ENCODE data around the gene DCUN1D4.
"Not testable (repeated sequence)": the region's sequence is repeated elsewhere in the genome, so short reads cannot be mapped to it uniquely, and the experiment has no call there.

DCUN1D4 gene

DNA sequence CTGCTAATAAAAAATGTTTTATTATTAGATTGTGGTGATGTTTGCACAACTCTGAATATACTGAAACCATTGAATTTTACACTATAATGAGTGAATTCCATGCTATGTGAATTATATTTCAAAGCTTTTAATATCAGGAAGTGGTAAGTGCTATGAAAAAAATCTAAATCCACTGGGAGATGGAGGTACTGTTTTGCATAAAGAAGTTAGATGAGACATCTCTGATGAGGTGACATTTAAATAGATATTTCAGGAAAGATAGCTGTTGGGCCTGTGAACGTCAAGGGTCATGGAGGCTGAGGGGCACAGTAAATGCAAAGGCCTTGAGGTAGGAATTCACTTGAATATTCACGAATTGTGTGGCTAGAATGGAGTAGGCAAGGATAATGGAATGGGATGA, 12.3 kb downstream of the DCUN1D4 start:
- DNase-seq = no peak

DNA sequence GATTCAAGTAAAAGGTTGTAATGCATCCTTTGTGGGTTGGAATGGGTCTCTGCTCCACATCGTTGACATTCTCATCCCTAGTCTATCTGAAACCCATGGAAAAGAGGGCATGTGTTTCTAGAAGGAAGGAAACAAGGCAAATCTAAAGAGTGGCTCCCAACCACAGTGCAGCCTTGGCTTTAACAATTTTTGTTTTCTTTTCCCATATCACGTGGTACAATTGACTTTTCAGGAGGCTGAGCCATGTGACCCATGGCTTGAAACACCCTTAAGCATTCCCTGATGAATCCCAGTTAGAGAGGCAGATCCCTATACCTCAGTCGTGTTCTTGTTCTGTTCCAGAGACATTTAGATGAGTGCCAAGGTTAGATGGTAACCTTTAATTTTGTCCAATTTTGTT, 12.8 kb downstream of the DCUN1D4 start:
- DNase-seq = no peak

DNA sequence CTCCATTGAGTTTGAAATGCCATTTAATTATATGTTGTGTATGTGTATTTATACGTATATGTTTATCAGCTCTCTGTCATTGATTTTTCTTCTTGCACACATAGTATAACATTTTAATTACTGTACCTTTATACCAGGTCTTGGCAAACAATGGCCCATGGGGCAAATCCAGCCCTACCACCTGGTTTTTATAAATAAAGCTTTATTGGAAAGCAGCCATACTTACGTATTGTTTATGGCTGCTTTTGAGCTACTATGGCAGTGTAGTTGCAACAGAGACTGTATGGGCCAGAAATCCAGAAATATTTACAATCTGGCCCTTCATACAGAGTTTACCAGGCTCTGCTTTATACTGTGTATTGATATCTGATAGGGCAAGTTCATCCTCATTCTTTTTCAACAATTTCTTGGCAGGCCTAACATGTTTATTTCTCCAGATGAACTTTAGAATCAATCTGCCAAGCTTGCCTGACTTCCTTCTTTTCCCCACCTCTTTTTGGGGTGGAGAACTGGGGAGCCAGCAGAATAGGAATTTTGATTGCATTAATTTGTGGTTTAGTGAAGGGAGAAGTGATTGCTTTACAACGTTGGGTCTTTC, 15.8 kb downstream of the DCUN1D4 start:
- no peak for DNase-seq

DNA sequence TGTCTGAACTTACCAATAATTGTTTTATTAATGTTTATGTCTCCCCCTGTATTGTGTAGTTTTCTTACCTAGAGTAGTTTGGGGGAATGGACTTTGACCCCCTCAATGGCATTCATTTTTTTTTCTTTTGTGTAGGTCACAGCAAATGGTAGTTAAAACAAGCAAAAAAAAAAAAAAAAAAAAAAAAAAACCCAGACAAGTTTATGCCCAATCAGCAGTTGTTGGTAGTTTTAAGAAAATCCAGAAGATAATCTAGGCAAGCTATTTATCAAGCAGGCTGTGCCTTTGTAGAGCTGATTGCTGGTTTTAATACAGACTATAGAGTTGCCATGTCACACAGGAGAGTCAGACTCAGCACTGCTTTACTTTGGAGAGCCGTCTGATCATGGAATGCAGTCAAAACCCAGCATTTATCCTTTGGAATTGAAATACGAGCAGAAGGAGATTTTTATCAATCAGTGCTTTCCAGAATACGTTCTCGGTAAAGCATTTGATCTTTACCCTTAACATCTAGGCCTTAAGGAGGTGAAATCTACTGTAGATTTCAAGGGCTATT, 16.6 kb downstream of the DCUN1D4 start:
- DNase-seq = no peak

DNA sequence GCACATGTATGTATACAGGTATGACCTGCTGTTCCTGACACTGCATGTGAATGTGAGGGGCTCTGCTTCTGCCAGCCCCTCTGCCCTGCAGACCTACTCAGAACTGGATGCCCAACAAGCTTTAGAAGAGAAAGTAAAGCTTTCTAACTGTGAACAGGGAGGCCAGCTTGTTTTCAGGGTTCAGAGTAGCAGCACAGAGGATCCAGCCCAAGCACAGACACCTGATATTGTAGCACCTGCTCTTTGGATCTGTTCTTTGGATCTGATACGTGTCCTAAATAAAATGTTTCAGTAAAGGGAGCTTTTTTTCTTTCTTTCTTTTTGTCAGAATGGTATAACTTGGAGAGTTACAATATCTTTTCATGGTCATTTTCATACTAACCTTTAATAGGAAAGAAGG, 19.2 kb downstream of the DCUN1D4 start:
- DNase-seq = no peak

DNA sequence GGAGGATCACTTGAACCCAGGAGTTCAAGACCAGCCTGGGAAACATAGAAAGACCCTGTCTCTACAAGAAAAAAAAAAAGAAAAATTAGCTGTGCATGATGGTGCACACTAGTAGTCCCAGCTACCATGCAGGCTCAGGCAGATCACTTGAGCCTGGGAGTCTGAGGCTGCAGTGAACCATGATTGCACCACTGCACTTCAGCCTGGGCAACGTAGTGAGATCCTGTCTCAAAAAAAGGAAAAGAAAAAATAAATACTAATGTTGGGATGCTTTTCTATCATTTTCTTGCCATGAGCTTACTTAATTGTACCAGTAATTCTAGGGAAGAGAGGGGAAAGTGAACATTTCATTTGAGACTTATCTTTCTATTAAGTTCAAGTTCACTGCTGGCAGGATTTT, 19.8 kb downstream of the DCUN1D4 start:
- DNase-seq = no peak

DNA sequence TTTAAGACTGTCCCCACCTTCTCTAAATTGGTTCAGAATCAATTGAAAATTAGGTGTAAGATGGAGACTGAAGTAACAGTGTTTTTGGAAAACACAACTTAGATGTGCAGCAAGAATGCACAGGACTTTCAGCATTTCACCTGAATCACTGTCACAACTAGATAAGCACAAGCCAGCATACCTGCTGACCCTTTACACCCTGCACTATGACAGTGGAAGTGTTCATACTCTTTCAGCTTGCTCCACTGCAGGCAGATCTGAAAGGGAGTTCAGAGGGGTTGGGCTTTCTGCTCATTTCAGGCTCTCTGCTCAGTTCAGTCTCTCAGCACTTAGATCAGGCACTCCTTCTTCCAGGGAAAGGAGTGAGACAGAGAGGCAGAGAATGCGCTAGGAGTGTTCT, 22.8 kb downstream of the DCUN1D4 start:
- no peak for DNase-seq

DNA sequence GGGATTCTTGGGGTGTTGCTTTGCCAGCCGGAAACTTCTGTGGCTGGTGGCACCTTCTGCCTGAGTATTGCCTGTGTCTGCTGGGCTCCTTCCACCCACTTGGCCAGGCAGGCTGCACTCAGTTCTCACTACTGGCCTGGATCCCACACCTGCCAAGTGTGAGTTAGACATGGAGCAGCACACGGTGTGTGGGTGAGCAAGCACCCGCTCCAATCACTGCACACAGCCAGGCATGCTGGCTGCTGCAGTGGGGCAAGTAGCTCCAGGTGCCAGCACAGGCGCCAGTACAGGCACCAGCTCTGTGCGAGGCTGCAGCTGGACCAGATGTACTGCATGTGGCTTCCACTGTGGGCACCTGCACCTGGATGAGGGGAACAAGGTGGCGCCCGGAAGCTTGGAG, 23.9 kb downstream of the DCUN1D4 start:
- DNase-seq = no peak

DNA sequence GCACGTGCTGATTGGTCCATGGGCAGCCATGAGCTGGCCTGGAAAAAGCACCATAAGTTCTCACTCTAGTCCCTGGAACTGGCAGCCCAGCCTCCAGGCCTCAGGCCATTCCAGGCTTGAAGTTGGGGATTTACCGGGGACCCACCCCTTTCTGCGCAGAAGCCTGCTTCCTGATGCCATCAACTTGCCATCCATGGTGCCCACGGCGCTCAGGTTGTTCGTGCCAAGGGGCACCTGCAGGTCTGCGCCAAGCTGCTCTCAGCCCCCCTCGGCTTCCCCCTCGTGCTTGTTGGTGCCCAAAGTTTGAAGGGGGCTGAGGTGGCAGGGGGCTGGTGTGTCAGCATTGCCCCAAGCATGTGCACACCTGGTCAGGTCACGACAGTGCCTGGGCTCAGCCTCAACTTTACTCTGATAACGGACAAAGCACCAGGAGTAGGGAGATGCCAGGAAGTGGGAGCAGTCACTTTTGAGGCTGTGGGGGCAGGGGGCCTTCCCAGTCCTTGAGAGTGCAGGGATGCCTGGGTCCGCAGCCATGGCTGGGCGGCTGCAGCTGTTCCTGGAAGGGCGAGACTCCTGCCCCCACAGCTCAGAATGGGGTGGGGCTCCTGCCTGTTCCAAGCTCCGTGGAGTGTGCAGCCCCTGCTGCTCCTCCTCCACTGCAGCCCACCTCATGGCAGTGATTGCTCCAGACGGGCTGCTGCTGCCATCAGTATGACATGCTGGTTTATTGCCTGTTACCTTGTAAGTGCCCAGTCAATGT, 24.9 kb downstream of the DCUN1D4 start:
- no peak for DNase-seq

DNA sequence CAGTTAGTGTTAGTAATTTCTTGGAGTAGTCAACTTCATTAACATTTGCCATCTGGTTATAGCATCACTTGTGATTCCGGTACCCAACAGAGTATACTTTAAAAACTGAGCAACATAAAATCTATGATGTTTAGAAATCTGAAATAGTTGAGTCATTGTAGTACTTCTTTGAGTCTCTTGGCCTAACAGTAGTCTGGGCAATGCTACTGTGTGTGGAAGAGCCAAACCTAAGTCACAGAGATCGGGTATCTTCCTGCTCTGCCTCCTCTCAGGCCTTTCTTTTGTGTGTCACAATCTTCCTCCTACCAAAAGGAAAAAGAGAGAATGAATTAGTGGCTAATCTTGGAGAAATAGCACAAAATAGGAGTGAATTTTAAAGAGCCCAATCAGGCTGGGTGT, 25.5 kb downstream of the DCUN1D4 start:
- no peak for DNase-seq

DNA sequence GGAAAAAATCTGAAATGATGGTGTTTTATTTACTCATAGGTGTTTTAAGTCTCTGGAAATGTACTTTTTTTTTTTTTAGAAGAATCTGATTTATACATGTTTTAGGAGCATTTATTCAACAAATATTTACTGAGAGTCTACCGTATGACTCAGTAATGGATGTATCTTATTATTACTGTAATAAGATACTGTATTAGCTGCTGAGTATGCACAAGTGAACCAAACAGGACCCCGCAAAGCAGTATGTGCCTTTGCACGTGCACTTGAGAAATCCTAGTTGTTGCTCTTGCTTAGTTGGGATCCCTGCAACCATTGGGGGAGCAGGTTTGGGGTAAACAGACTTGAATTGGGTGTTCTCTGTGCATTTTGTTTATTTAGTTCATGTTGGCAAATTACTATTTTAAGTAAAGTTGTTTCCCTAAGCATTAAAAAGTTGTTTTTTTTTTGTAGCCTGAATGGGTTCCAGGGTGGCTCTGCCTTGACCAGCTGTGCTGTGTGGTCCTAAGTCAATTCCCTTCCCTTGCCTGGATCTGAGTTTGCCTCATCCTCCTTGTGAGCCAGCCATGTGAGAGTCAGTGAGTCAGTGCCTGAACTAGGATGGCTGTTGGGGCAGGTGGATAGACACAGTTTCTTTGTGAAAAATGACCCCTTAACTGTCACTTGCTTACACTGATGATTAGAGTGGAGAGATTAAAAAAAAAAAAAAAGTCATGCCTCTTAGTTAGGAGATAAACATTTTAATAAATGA, 27.7 kb downstream of the DCUN1D4 start:
- no peak for DNase-seq

DNA sequence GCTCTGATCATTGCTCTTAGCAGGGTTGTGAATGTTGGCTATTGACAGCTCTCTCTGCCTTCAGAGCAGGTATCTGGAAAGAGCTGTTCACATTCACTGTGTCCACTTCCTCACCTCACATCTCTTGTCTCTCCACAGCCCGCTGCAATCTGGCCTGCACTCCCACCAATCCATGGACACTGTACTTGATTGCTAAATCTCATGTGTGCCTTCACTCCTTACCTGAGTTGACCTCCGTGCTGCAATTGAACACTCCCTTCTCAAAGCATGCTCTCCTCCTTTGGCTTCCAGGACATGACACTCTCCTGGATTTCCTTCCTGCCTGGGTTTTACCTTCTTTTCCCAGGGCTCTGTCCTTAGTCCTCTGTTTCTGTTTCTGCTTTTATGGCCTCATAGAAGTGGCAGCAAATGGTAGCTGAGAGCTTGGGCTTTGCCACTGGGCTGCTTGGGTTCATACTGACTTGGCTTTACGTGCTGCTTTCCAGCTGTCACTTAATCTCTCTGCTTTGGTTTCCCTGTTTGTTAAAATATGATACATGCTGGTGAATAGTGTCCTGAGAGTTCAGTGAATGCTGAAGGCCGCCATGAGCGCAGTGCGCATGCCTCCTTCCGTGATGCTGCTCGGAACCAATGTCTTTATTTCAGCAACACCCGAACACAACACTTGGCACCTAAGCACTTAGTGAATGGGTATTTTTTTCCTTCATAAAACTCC, 29.5 kb downstream of the DCUN1D4 start:
- no peak for DNase-seq

DNA sequence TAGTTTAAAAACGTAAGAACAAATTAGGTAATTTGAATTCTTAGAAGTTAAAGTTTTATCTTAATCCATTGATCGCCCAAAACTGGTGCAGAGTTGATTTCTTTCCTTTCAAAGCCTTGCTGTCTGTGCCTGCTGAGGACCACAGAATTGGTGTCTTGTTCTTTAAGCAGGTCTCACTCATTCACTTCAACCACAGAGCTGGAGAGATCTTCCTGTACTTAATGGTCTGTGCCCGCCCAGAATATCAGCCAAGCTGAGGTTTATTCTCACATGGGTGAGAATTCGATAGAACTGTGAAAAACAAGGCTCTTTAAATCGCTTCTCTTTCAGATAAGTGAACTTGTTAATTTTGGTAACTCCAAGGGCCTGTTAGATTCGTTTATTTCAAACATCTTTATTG, 31.6 kb downstream of the DCUN1D4 start:
- DNase-seq = no peak

DNA sequence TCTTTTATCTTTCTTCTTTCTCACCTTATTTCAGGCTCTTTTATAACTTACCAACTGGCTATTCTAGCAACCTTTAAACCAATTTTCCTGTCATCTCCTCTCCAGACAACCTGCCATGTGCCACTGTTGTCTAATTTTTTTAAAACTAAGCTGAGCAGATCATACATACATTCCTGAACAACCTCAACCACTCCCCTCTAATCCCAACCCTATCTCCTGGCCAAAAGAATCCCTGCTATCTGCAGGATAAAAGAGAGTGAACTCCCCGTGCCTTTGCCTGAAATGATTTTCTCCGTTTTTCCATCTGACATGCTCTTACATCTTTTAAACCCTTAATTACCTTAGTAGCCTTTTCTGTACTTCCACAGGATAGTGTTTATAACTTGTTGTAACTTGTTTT, 35.5 kb downstream of the DCUN1D4 start:
- DNase-seq = no peak

DNA sequence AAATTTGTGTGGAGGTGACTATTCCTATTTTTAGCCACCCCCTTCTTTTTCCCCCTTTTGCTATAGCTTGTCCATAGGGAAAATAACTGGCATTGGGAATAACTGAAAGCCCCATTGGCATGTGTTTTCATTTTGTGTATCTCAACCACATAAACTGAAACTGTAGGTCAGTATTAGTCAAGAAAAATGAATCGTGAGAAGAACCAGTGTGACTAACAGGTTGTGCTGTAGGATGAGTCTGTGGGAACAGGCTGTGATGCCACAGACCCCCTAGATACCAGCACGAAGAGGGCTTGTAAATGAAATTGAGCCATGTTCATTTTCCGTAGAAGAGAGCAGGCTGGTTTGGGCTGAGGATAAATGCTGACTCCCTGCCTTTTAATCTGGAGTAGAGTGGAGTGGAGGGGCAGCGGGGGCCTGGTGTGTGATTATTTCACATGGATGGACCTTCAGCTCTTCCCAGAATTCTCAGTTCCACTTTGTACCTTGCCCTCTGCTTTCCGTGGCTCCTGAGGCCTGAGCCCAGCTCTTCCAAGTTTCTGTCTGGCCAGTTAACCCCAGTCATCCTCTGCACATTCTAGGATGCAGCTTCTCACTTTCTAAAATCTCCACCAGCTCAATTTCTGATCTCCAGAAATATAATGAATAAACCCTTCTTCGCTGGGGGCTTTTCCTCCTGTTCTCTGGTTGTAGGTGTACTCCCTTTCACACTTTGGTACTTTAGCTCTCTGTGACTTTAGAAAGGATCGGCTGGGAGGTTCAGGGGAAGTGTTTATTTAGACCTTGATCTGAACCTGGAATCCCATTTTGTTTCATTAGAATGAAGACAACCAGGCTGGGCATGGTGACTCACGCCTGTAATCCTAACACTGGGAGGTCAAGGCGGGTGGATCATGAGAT, 37.3 kb downstream of the DCUN1D4 start:
- no peak for DNase-seq

DNA sequence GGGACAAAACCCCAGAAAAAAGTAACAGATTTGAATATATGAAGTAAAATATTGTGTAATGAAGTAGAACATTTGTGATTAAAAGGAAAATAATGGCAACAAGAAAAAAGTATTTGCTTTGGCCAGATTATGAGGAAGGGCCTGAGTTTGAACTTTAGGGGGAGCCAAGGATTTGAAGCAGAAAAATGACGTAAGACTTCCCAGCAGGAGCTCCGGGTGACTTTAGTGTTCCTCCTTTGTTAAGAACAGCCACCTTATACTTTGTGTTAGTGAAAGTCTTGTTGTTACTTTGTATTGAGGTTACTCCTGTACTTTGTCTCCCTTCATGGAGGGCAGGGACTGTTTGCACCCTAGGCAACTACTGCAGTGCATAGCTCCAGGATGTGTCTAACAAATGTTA, 41.1 kb downstream of the DCUN1D4 start:
- DNase-seq = no peak

DNA sequence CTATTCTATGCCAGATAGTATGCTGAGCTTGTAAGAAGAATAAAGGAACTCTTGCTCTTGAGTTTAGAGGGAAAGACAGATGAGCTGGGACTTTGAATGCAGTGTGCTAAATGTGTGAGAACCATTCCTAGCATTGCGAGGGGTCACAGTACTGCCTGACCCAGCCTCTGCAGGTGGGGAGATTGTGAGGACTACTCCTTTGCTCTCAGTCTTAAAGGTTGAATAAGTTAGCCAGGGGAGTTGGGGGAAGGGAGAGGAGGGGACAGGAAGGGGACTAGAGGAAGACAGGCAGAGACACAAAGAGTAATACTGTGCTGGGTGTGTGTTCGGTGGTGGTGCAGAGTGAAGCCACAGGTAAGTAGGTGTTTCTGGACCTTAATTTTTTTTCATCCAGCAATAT, 41.7 kb downstream of the DCUN1D4 start:
- DNase-seq = no peak

DNA sequence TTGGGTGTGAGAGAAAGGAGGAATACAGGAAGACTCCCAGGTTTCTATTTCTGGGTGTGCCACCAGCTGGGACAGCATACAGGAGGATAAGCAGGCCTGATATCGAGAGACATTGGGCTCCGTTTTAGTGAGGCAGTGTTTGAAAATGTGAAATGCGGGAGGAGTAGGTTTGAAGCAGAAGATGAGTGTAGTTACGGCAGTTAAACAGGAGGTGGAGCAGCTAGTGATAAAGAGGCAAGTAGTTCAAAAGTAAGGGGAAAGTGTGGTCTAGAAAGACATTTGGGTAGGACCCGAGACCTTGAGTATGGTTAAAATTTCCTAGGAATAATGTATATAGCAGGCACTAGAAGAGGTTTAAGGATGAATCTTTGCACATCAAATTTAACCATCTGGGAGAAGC, 42.4 kb downstream of the DCUN1D4 start:
- DNase-seq = no peak

DNA sequence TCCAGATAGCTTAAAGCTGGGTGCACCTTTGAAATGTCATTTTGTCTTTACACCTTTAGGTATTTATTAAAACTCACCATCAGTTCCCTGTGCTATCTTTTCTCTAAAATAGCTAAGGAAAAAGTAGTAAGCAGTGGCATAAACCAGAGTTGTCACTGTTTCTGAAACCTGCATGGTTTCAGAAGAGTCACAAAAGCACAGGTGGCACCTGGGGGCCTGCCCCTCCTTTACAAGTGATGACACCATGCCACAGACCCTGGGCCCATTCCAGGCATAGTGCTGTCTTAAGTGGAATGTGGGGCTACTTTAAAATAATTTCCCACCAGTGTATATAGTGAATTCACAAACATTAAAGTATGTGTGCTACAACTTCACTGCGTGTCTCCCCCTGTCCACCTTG, 47.8 kb downstream of the DCUN1D4 start:
- DNase-seq = no peak

DNA sequence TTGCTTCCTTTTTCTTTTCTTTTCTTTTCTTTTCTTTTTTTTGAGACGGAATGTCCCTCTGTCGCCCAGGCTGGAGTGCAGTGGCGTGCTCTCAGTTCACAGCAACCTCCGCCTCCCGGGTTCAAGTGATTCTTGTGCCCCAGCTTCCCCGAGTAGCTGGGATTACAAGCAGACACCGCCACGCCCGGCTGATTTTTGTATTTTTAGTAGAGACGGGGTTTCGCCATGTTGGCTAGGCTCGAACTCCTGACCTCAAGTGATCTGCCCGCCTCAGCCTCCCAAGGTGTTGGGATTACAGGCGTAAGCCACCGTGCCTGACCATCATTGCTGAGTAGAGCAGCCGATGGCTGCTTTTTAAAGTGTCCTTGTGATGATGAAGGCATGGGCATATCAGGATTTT, 50.4 kb downstream of the DCUN1D4 start:
- not testable (repeated sequence) for DNase-seq

DNA sequence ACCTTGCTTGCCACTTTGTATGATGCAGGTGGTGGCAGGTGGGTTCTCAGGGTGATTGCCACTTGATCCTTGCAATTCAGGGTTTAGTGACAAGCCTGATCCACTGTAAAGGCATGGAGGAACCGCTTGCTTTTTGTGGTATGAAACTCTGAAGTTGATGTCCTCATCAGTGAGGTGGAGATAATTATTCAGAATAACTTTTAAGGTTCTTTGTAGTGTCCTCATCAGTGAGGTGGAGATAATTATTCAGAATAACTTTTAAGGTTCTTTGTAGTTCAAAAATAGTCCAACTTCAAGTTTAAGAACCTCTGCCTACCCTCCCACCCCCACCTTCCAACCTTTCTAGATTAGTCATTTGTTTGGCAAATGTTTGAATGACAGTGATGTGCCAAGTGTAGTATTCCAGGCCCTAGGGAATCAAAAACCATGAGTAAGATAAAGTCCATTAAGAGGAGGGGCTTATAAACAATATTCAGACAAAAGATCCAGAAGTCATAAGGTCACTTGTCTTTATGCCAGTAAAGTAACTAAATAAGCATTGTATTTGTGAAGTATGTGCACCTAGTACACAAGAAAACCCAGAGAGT, 51.2 kb downstream of the DCUN1D4 start:
- no peak for DNase-seq

DNA sequence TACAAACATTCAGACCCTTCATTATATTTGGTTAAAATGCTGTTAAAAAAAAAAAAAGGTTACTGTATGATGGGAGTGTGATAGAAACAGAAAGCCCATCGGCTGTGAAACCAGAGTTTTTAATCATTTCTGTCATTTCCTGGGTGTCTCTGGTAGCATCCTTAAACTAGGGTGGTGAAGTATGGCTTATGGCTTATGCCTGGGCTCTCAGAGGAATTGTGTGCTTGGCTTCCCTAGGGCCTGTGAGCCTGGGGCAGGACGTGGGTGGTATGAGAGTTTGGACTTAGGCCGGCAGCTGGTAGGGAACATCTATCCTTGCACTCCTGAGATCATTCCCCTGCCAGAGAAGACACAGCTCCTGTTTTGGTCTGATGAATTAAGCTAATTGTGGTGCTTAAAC, 52.2 kb downstream of the DCUN1D4 start:
- DNase-seq = no peak
